GM08714 (cell line): Measurements from ENCODE around the gene TNFRSF12A.
A peak's percentile ranks its signal among the peaks of the same experiment; 100 is the strongest.
"Not testable (repeated sequence)": the region's sequence is repeated elsewhere in the genome, so short reads cannot be mapped to it uniquely, and the experiment has no call there.

ENCODE experiments used
- H3K4me3 ChIP-seq: fragments of 200-500 bp; sonication (Bioruptor generic); 2 replicates; pipeline ENCODE4 v1.5.1; 2014; ENCODE audit warnings: mild to moderate bottlenecking, low read length, inconsistent platforms
- ZNF274 ChIP-seq: IDR thresholded peaks from 2 replicates; pipeline ENCODE4 v1.6.1; 2012; ENCODE audit warnings: mild to moderate bottlenecking, low read depth, low read length

Gene TNFRSF12A

DNA sequence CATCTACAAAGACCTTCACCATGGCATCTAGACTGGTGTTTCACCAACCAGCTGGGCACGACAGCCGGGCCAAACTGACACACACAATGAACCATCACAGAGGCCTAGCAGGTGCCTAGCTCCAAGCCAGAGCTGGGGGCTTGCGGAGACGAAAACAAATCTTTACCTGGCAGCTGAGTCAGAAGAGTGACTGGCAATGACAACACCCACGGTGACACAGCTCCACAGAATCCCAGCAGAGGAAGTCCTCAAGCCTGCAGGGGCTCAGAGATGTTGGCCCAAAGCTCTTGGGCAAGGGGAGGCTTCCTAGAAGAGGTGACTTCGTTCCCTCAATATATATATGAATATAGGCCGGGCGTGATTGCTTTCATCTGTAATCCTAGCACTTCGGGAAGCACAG lies 31.3 kb downstream of the TNFRSF12A start:
- no peak for TF ChIP-seq ZNF274
- no peak overlapping the region for H3K4me3 ChIP-seq

DNA sequence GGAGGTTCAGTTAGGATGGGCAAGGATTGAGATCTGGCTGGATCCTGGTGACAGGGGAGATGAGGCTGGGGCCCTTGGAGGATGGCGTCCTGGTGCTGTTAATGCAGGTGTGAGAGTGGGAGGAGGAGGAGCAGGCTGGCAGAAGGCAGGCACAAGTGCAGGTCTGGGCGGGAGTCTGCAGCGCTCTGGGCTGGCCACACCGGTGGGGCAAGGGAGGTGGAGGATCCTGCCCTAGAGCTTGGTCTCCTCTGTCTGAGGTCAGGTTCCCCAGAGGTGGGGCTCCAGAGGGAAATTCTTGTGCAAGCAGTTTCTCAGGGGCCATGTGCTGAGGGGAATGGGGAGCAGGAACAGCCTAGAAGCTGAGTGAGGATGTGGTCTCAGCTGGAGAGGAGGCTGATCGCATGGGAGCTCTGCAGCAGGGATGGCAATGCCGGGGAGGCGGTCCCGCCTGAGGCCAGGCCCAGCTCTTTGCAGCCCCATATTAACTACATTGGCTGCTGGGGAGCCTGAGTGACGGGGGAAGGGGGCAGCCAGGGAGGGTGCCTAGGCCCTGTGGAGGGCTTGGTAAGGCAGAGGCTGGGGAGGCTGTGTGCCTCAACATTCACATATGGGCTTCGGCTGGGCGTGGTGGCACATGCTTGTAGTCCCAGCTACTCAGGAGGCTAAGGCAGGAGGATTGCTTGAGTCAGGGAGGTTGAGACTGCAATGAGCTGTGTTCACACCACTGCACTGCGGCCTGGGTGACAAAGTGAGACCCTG lies 32.6 kb downstream of the TNFRSF12A start:
- not testable (repeated sequence) for H3K4me3 ChIP-seq

DNA sequence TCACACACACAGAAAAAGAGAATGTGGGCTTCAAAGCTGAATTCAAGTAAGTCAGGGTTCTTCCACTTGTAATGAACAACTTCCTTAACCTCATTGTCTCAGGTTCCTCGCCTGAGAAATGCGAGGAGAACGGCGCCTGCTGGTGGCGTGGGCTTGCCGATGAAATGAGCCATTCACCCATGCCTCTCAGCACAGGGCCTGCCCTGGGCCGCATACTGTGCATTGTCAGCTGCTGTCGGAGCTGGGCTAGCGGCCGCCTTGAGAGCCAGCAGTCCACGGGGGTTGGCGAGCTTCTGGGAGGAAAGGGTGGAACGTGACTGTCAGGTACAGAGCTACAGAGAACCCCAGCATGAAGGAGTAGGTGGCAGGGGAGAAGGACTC lies 33.2 kb downstream of the TNFRSF12A start:
- not testable (repeated sequence) for H3K4me3 ChIP-seq

DNA sequence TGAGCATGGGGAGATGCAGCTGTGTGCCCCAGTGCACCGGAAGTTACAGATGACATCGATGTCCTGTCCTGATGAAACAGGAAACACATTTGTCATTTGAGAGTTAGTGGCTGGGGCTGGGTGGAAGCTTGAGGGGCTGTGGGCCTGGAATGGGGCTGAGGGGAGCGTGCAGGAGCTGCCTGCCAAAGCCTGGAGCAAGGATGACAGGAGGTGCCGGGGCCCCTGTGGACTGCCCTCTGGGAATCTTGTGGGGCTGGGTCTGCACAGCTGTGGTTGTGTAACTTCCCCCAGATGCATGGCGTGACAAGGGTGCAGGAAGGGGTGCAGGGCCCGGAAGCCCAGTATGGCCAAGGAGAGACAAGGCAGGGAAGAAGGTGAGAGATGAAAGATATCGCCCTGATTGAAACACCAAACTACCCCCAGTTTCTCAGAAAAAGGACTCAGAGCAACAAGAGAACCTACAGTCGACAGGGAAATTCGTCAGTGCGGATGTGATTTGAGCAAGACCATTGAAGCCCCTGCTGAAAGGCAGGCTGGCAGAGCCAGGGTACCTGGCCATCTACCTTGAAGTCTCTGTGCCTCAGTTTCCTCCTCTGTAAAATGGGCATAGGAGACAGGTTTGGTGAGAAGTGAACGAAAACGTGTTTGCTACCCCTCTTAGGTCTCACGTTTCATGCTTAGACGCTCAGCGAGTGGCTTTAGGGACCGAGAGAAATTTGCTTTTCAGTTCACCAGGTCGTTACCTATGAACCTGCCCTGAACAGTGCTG lies 35.0 kb downstream of the TNFRSF12A start:
- no peak for TF ChIP-seq ZNF274
- H3K4me3 ChIP-seq = no peak overlapping the region

DNA sequence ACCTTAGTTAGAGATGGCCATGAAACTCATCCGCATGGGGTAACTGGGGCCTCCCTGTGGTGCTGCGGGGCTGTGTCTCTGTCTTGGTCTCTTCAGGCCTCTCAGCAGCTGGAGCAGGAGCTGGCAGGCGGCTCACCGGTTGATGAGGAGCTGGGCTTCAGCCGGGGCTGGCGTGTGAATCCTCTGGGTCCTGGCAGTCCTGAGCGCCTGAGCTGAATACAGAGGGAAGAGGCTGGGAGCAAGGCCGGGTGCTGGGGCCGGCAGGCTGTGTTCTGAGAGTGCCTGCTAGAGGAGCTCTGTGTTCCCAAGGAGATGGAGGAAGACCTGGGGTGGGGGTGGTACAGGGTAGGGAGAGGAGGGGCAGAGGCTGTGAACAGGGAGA lies 35.6 kb downstream of the TNFRSF12A start:
- H3K4me3 ChIP-seq = not testable (repeated sequence)

DNA sequence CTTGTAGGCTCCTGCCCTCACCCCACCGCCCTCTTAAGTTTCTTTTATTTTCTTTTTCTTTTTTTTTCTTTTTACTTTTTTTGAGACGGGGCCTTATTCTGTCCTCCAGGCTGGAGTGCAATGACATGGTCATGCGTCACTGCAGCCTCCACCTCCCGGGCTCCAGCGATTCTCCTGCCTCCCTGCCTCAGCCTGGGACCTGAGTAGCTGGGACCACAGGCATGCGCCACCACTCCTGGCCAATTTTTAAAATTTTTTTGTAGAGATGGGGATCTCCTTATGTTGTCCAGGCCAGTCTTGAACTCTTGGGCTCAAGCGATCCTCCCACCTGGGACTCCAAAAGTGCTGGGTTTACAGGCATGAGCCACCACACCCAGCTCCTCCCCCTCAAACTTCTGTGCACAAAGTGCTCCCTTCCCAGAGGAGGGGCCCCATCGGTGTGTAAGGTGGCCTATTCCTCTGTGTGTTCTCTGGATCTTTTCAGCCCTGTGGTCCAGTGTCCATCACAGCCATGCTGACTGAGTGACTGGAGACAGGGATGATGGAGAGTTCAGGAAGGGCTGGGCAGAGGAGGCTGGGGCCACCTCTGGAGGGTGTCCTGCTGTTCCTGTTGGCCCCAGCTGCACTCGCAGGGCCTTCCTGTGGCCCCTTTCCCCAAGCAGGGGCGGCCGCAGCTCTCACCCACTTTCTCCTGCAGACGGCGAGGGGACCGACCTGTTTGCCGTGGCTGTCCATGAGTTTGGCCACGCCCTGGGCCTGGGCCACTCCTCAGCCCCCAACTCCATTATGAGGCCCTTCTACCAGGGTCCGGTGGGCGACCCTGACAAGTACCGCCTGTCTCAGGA lies 36.4 kb downstream of the TNFRSF12A start:
- no peak for TF ChIP-seq ZNF274
- no peak overlapping the region for H3K4me3 ChIP-seq

DNA sequence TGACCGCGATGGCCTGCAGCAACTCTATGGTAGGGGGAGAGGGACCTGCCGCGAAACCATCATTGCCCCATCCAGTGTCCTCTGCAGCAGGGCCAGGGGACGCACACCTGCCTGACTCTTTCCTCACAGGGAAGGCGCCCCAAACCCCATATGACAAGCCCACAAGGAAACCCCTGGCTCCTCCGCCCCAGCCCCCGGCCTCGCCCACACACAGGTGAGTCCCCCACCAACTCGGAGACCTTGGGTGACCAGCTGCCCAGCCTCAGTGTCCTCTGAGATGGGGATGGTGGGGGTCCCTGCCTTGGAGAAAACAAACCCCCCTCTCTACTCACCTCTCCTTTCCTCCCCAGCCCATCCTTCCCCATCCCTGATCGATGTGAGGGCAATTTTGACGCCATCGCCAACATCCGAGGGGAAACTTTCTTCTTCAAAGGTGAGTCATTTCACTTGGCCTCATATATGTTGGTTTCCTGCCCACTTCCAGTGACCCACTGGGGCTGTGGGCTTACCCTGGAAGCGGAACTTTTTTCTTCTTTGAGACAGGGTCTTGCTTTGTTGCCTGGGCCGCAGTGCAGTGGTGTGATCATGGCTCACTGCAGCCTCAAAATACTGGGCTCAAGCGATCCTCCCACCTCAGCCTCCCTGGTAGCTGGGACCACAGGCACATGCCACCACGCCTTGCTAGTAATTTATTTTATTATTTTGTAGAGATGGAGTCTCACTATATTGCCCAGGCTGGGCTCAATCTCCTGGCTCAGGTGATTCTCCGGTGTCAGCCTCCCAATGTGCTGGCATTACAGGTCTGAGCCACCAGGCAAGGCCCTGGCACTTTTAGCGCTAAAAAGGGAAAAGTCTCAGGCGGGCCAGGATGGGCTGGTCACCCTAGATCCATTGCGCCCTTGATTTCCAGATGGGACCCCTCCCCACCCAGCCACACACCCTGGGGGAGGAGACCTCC lies 37.3 kb downstream of the TNFRSF12A start:
- TF ChIP-seq ZNF274 = no peak
- H3K4me3 ChIP-seq = no peak overlapping the region; the same call in 1 of the 2 replicates

DNA sequence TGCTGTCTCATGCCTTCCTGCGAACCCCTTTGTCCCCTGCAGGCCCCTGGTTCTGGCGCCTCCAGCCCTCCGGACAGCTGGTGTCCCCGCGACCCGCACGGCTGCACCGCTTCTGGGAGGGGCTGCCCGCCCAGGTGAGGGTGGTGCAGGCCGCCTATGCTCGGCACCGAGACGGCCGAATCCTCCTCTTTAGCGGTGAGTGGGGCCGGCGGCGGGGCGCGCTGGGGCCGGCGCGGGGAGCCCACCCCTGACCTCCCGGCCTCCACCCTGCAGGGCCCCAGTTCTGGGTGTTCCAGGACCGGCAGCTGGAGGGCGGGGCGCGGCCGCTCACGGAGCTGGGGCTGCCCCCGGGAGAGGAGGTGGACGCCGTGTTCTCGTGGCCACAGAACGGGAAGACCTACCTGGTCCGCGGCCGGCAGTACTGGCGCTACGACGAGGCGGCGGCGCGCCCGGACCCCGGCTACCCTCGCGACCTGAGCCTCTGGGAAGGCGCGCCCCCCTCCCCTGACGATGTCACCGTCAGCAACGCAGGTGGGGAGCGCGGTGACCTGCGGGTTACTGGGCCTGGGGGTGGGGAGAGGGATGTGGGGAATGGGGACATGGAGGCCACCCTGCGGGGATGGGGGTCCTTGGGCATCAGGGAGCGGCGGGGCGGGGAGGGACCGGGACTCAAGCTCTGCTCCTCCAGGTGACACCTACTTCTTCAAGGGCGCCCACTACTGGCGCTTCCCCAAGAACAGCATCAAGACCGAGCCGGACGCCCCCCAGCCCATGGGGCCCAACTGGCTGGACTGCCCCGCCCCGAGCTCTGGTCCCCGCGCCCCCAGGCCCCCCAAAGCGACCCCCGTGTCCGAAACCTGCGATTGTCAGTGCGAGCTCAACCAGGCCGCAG lies 38.2 kb downstream of the TNFRSF12A start:
- TF ChIP-seq ZNF274 = no peak
- peak overlapping the region; percentile 94 for H3K4me3 ChIP-seq

DNA sequence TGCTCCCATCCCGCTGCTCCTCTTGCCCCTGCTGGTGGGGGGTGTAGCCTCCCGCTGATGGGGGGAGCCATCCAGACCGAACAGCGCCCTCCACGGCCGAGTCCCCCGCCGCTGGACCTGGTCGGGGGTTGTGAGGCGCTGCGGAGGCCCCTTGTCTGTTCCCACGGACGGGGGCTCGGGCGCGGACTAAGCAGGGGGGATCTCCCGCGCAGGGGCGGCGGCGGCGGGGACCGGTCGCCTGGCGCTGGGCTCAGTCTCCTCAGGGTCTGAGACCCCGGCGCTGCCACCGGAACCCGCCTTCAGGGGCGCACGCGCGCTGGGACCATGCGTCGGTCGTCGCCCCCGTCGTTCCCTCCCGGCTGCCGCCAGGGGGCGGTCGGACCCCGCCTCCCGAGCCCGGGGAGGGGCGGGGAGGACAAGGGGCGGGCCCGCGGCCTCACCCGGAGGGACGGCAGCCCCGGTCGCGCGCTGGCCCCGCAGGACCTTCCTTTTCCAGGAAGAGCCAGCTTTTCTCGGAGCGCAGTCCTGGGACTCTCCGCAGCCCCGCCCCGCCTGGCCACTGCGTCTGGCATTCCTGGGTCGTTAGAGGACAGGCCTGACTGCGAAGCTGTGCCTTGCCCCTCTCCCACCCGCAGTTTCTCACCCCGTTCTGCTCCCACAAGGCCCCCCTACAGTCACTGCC lies 39.0 kb downstream of the TNFRSF12A start:
- no peak for TF ChIP-seq ZNF274
- peak overlapping the region; percentile 94 for H3K4me3 ChIP-seq

DNA sequence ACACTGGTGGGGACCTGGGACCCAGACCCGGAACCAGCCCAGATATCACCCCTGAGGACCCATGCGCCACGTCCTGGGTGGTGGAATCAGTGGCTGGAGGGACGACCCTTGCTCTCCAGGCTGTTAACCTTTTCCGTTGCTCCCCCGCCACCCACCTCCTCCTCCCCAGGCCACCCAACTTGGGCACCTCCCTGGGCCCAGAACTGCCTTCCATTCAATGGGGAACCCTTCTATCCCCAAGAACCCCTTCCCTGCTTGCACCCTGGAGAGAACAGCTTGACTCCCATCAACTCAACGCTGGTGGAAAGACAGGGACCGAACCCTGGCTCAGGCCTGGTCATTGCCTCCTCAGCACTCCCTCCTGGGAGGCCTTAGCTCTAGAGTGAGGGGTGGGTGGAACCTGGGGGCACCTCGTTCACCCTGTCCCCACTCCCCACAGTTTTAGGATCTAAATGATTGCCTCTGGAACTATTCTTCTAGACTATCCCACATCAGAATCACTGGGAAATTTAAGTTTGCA lies 39.6 kb downstream of the TNFRSF12A start:
- no peak for TF ChIP-seq ZNF274
- peak overlapping the region; percentile 49; the same call in 1 of the 2 replicates for H3K4me3 ChIP-seq

DNA sequence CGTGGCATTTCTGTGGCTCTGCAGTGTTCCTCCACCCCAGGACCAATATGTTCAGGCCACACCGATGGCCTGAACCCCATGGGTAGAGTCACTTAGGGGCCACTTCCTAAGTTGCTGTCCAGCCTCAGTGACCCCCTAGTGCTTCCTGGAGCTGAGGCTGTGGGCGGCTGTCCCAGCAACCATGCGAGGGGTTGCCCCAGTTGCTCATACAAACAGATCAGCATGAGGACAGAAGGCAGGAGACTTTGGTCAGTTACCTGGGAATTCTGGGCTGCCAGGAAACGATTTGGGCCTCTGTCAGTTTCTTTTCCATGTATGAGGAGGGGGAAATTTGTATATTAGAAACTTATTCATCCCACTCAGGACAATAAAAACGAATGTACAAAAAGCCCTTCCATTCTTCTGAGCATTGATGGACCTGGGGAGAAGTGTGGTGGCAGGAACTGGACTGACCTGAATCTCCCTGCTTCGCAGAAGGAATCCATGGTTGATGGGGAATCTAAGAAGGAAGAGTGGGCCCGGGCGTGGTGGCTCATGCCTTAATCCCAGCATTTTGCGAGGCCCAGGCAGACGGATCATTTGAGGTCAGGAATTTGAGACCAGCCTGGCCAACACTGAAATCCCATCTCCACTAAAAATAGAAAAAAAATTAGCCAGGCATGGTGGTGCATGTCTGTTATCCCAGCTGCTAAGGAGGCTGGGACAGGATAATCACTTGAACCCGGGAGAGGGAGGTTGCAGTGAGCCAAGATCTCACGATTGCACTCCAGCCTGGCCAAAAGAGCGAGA lies 40.4 kb downstream of the TNFRSF12A start:
- no peak overlapping the region for H3K4me3 ChIP-seq
- TF ChIP-seq ZNF274 = no peak

DNA sequence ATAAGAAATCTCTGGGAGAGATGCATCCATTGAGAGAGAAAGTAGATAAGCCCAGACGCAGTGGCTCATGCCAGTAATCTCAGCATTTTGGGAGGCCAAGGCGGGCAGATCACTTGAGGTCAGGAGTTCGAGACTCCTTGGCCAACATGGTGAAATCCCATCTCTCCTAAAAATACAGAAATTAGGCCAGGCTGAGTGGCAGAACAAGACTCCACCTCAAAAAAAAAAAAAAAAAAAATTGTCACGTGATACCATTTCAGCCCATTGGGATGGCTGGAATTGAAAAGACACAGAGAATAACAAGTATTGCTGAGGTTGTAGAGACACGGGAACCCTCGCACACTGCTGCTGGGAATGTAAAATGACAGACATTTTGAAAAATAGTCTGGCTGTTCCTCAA lies 42.4 kb downstream of the TNFRSF12A start:
- H3K4me3 ChIP-seq = no peak overlapping the region
- no peak for TF ChIP-seq ZNF274
